ENCODE data around the gene CHD3. TPM values are rescaled to one million over a fixed set of nuclear protein-coding genes. Genes with fewer than 3 reads are reported as not detected.
A peak's percentile ranks its signal among the peaks of the same experiment; 100 is the strongest.

CHD3 gene
- total RNA-seq, 1 donor from 2014 or later: 93.0 TPM

GRCh38 chr17:7848739-7849129 is 39.9 kb upstream of the CHD3 start:
- peak; percentile 55 for DNase-seq
- intact Hi-C loops (cut with DNase I): no loop called here

GRCh38 chr17:7849130-7849750 is 39.3 kb upstream of the CHD3 start:
- intact Hi-C loops (cut with DNase I): no loop called here
- TF ChIP-seq CTCF (IDR thresholded peaks at IDR 0.05): no peak
- H3K27me3 ChIP-seq: no peaks in the 10 kb centered on the region
- H3K27ac ChIP-seq: no peak overlapping the region
- H3K4me1 ChIP-seq: peaks cover 15% of the 10 kb centered on the region
- no peak overlapping the region for H3K4me3 ChIP-seq
- peak; percentile 62 for DNase-seq
- no peak for ATAC-seq
- H3K36me3 ChIP-seq: peaks cover 78% of the 10 kb centered on the region
- no peaks in the 10 kb centered on the region for H3K9me3 ChIP-seq

More at GRCh38 chr17:7848739-7849129, 39.9 kb upstream of the CHD3 start:
- TF ChIP-seq CTCF (IDR thresholded peaks at IDR 0.05): no peak
- Histone ChIP-seq H3K4me3 (no peak overlapping the region), H3K27ac (no peak overlapping the region), H3K27me3 (no peaks in the 10 kb centered on the region), H3K4me1 (peaks cover 15% of the 10 kb centered on the region), H3K9me3 (no peaks in the 10 kb centered on the region), H3K36me3 (peaks cover 76% of the 10 kb centered on the region)
- ATAC-seq: no peak

GRCh38 chr17:7849751-7850504 is 38.7 kb upstream of the CHD3 start:
- H3K4me1 ChIP-seq: peaks cover 15% of the 10 kb centered on the region
- DNase-seq: no peak
- ATAC-seq: no peak
- H3K9me3 ChIP-seq: no peaks in the 10 kb centered on the region
- intact Hi-C loops (cut with DNase I): no loop called here
- H3K36me3 ChIP-seq: peaks cover 78% of the 10 kb centered on the region
- no peaks in the 10 kb centered on the region for H3K27me3 ChIP-seq
- H3K27ac ChIP-seq: no peak overlapping the region
- H3K4me3 ChIP-seq: no peak overlapping the region
- no peak for TF ChIP-seq CTCF (IDR thresholded peaks at IDR 0.05)

- no peaks in the 10 kb centered on the region for H3K27me3 ChIP-seq
- peaks cover 71% of the 10 kb centered on the region for H3K36me3 ChIP-seq
- no peaks in the 10 kb centered on the region for H3K9me3 ChIP-seq
- ATAC-seq (no peak), DNase-seq (peak; percentile 59)
- H3K4me3 ChIP-seq: no peak overlapping the region
- H3K4me1 ChIP-seq: peaks cover 12% of the 10 kb centered on the region
- intact Hi-C loops (cut with DNase I): no loop called here
- no peak for TF ChIP-seq CTCF (IDR thresholded peaks at IDR 0.05)
- no peak overlapping the region for H3K27ac ChIP-seq
These were observed 37.7 kb upstream of the CHD3 start for GRCh38 chr17:7850701-7851437.

- peak; percentile 97 for TF ChIP-seq CTCF (IDR thresholded peaks at IDR 0.05)
- Histone ChIP-seq H3K4me1 (peaks cover 17% of the 10 kb centered on the region), H3K27me3 (no peaks in the 10 kb centered on the region), H3K27ac (no peak overlapping the region), H3K4me3 (peak overlapping the region; percentile 22), H3K9me3 (no peaks in the 10 kb centered on the region), H3K36me3 (peaks cover 64% of the 10 kb centered on the region)
- peak; percentile 96 for DNase-seq
- ATAC-seq: peak; percentile 93
- intact Hi-C loops (cut with DNase I): no loop called here
These were observed 36.9 kb upstream of the CHD3 start for GRCh38 chr17:7851438-7852261.

Measured in upper lobe of right lung (tissue), 1 donor.